ENCODE measurements around the gene F10.
"Not testable (repeated sequence)": the region's sequence is repeated elsewhere in the genome, so short reads cannot be mapped to it uniquely, and the experiment has no call there.

F10 gene

DNA sequence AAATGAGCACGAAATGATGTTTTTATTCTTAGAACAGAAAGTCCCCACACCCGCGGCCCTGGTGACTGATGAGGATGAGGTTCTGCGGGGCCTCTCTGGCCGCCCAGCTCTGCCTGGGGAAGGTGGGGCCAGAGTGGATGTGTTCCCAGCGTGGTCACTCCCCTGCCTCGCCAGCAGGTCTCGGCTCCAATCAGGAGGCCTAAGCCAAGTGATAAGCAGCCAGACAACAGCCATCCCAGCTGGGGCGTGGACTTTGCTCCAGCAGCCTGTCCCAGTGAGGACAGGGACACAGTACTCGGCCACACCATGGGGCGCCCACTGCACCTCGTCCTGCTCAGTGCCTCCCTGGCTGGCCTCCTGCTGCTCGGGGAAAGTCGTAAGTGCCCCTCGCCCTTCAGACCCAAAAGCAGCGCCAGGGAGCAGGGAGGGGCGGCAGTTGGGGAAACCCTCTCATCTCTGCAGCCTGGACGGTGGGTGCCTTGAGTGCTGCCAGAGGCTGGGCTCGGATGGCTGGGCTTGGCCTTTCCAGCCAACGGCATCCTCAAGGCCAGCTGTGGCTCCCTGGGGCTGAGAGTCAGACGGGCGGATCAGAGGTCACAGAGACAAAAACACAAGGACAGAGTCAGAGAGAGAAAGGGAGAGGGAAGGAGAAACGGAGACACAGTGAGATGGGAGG, at the start of gene F10:
Gene F10 (plus strand): TSS at position 250 of the 676 bp plus-strand sequence. CDS start 57 bp downstream, at position 307.
- no peak for DNase-seq

- DNase-seq: no peak
Measured at GRCh38 chr13:113073942-113074341, 48.7 kb upstream of the F10 start.

- DNase-seq: no peak
Measured at GRCh38 chr13:113074401-113074800, 48.2 kb upstream of the F10 start.

GRCh38 chr13:113074876-113075275, 47.7 kb upstream of the F10 start:
- DNase-seq: no peak

- DNase-seq: no peak
Measured at GRCh38 chr13:113075711-113076110, 46.9 kb upstream of the F10 start.

GRCh38 chr13:113076681-113077401, 45.8 kb upstream of the F10 start:
- no peak for DNase-seq

GRCh38 chr13:113077566-113077952, 45.0 kb upstream of the F10 start:
- DNase-seq: no peak

GRCh38 chr13:113077953-113078901, 44.4 kb upstream of the F10 start:
- no peak for DNase-seq

GRCh38 chr13:113078902-113079780, 43.5 kb upstream of the F10 start:
- DNase-seq: no peak

DNA sequence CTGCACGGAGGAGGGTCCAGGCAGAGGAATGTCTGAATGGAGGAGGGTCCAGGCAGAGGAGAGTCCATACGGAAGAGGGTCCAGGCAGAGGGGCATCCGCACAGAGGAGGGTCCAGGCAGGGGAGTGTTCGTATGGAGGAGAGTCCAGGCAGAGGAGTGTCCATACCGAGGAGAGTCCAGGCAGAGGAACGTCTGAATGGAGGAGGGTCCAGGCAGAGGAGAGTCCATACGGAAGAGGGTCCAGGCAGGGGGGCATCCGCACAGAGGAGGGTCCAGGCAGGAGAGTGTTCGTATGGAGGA, 42.9 kb upstream of the F10 start:
- DNase-seq: not testable (repeated sequence)

GRCh38 chr13:113080361-113080831, 42.2 kb upstream of the F10 start:
- no peak for DNase-seq

DNA sequence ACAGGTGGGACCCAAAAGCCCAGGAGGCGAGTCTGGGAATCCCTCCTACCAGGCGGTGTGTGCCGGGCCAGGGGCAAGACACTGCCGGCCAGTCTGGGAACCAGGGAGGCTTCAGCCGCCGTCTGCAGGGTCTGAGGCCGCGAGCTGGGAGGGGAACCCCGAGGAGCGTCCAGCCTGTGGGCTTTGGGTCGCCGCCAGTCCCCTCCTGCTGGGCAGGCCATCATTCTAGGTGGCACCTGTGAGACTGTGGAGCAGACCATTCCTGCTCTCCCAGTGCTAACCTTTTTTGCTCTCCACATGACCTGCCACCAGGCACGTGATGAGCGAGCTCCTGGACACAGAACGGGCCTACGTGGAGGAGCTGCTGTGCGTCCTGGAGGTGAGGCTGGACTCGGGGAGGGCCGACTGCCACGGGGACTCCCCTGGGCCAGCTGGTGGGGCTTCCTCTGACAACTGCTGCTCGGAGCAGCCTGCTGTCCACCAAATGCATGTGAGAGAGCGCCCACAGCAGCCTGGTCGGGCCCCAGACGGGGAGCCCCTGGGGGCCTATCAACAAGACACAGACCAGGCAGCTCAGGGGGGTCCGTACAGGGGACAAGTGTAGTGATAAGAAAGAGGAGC, 41.6 kb upstream of the F10 start:
- no peak for DNase-seq

DNA sequence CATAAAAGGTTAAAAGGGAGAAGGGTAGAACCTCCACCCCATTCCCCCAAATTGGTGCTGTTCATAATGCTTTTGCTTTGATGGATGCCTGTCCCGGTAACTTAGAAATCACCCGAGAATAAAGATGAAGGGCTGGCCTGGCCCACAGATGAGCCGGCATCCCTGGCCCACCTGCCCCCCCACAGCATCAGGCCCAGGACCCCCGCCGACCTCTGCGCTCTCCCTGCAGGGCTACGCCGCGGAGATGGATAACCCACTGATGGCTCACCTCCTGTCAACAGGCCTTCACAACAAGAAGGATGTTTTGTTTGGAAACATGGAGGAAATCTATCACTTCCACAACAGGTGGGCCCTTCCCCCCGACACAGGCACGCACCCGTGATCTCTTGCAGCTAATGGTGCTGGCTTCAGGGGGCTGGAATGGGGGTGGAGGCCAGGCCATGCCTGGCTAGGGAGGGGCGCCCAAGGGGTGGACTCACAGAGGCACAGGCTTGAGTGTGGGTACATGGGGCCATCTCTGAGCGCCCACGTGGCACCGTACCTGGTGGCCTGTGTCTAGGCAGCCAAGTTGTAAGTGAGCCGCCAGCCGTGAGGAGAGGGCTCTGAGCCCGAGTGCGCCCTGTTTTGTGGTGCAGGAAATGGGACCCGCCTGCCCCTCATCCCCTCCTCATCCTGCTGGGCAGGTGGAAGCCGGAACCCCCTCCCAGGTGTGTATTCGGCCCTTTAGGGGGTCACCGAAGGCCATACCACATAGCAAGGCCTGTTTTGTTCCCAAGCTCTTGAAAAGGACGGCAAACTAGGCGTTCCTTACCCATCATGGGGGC, 40.2 kb upstream of the F10 start:
- no peak for DNase-seq

- DNase-seq: no peak
Measured at GRCh38 chr13:113083022-113083373, 39.6 kb upstream of the F10 start.

GRCh38 chr13:113083402-113084061, 39.1 kb upstream of the F10 start:
- no peak for DNase-seq

DNA sequence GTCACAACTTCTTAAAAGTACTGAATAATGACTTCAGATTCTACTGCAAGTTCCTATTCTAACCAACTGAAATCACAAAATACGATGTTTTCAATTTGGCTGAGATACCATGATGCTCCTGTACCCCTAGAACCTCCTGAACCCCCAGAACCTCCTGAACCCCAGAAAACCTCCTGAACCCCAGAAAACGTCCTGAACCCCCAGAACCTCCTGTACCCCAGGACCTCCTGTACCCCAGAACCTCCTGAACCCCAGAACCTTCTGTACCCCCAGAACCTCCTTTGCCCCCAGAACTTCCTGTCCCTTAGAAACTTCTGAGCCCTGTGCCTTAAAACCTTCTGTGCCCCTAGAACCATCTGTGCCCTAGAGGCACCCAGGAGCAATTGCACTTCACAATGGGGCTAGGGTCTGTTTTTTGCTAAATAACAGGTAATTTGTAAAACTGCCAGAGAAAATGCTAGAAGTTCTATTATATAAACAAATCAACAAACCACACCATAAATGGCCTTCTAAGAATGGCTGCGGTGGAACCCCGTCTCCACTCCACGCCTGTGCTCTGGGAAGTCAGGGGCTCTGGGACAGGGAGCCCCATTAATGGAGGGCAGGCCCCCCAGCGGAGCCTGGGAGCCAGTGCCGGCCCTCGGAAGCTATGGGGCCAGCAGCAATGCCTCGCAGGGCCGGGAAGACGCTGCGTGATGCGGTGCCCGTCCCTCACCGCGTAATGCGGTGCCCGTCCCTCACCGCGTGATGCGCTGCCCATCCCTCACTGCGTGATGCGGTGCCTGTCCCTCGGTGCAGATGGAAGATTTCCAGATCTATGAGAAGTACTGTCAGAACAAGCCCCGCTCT, 38.3 kb upstream of the F10 start:
- no peak for DNase-seq

- no peak for DNase-seq
Measured at GRCh38 chr13:113084943-113085540, 37.6 kb upstream of the F10 start.

GRCh38 chr13:113086031-113086750, 36.4 kb upstream of the F10 start:
- no peak for DNase-seq

Measured in hematopoietic multipotent progenitor cell treated with erythropoietin and hydrocortisone succinate and interleukin-3 and kit ligand, for 4 days (in vitro differentiated cells).